Left ventricle myocardium inferior (tissue), 1 donor: ENCODE data around the gene SLC31A2. TPM values are rescaled to one million over a fixed set of nuclear protein-coding genes. Genes with fewer than 3 reads are reported as not detected.
A peak's percentile ranks its signal among the peaks of the same experiment; 100 is the strongest.
"Not testable (repeated sequence)": the region's sequence is repeated elsewhere in the genome, so short reads cannot be mapped to it uniquely, and the experiment has no call there.

Experiments
- DNase-seq: peaks from one replicate; pipeline ENCODE4 v3.0.0-alpha.2; 2020
- H3K27ac ChIP-seq: fragments of 200-600 bp; replicated peaks from 2 replicates; pipeline ENCODE4 v1.8.0; 2021
- H3K27me3 ChIP-seq: fragments of 200-600 bp; 2 replicates; pipeline ENCODE4 v1.8.0; 2021; ENCODE audit warnings: low read depth
- H3K36me3 ChIP-seq: fragments of 200-600 bp; 2 replicates; pipeline ENCODE4 v1.8.0; 2021
- H3K4me1 ChIP-seq: fragments of 200-600 bp; 2 replicates; pipeline ENCODE4 v1.8.0; 2021
- H3K4me3 ChIP-seq: fragments of 200-600 bp; 2 replicates; pipeline ENCODE4 v1.8.0; 2021; ENCODE audit warnings: mild to moderate bottlenecking, moderate library complexity
- H3K9me3 ChIP-seq: fragments of 200-600 bp; replicated peaks from 2 replicates; pipeline ENCODE4 v1.8.0; 2021
- CTCF ChIP-seq: fragments of 200-600 bp; IDR thresholded peaks from 2 replicates; pipeline ENCODE4 v1.8.0; 2021; ENCODE audit warnings: antibody characterized with exemption, mild to moderate bottlenecking, borderline replicate concordance
- intact Hi-C: fragments of 100-400 bp; cut with micrococcal nuclease; formaldehyde crosslinking; loops from one replicate; pipeline ENCODE4 v1.11.0; 2022
- total RNA-seq: library from RNA; stranded (reverse); fragmentation: NEBNext Ultra II Directional; extraction: Animal tissue kit (Norgen Biotek cat#: 25700); gene quantifications from one replicate; pipeline ENCODE4 v1.2.1, GENCODE V29; 2021
- donor health status: DM: no; HTN: yes; CAD: no; lungs with severe emphysema.

Gene SLC31A2
- total RNA-seq, 1 donor from 2014 or later = 10.7 TPM

GRCh38 chr9:113148781-113149510, 1.9 kb upstream of the SLC31A2 start:
- intact Hi-C loops = no loop called here
- peaks cover 37% of the 10 kb centered on the region for H3K4me1 ChIP-seq
- no peaks in the 10 kb centered on the region for H3K27me3 ChIP-seq
- H3K27ac ChIP-seq = no peak overlapping the region
- no peaks in the 10 kb centered on the region for H3K36me3 ChIP-seq
- no peaks in the 10 kb centered on the region for H3K9me3 ChIP-seq
- DNase-seq = no peak
- no peak for TF ChIP-seq CTCF
- no peak overlapping the region for H3K4me3 ChIP-seq

- H3K9me3 ChIP-seq, DNase-seq, intact Hi-C loops, H3K4me3 ChIP-seq, H3K27ac ChIP-seq, H3K27me3 ChIP-seq, H3K36me3 ChIP-seq: not testable (repeated sequence)
- H3K4me1 ChIP-seq = peaks cover 43% of the 10 kb centered on the region
Observed at GRCh38 chr9:113149561-113149960, 1.2 kb upstream of the SLC31A2 start.

GRCh38 chr9:113151696-113152630, 1.2 kb downstream of the SLC31A2 start:
- H3K27ac ChIP-seq = peak overlapping the region; percentile 83
- peaks cover 57% of the 10 kb centered on the region for H3K4me1 ChIP-seq
- intact Hi-C loops = no loop called here
- no peaks in the 10 kb centered on the region for H3K9me3 ChIP-seq
- no peaks in the 10 kb centered on the region for H3K27me3 ChIP-seq
- TF ChIP-seq CTCF = no peak
- H3K4me3 ChIP-seq = peak overlapping the region; percentile 89
- peak; percentile 29 for DNase-seq
- H3K36me3 ChIP-seq = no peaks in the 10 kb centered on the region

GRCh38 chr9:113152699-113153098, 1.9 kb downstream of the SLC31A2 start:
- intact Hi-C loops = no loop called here
- Histone ChIP-seq H3K9me3 (no peaks in the 10 kb centered on the region), H3K4me3 (peak overlapping the region; percentile 89), H3K27me3 (no peaks in the 10 kb centered on the region), H3K36me3 (peaks cover under 1% of the 10 kb centered on the region), H3K27ac (peak overlapping the region; percentile 83), H3K4me1 (peaks cover 59% of the 10 kb centered on the region)
- TF ChIP-seq CTCF = no peak
- no peak for DNase-seq

- no peak for DNase-seq
- H3K9me3 ChIP-seq = no peaks in the 10 kb centered on the region
- no peak overlapping the region for H3K27ac ChIP-seq
- intact Hi-C loops = no loop called here
- H3K4me3 ChIP-seq = no peak overlapping the region
- TF ChIP-seq CTCF = no peak
- H3K36me3 ChIP-seq = peaks cover 9% of the 10 kb centered on the region
- H3K4me1 ChIP-seq = peaks cover 59% of the 10 kb centered on the region
- no peaks in the 10 kb centered on the region for H3K27me3 ChIP-seq
Observed at GRCh38 chr9:113153599-113153998, 2.8 kb downstream of the SLC31A2 start.
